Esophagus squamous epithelium (tissue), 4 donors: Measurements from ENCODE around the gene RNU1-4.

ENCODE experiments used
- POLR2A ChIP-seq, 4 donors: fragments of 450-650 bp; IDR thresholded peaks; one replicate each; pipeline ENCODE4 v1.6.1; 2017; ENCODE audit warnings: antibody characterized with exemption in 4 of 4, mild to moderate bottlenecking in 4 of 4, moderate library complexity in 3 of 4
- TF ChIP-seq, protein P1 (sequence below), 6 experiments: fragments of 450-650 bp in 4 of 6; fragments of 200-600 bp in 2 of 6; sonication (generic) in 2 of 6; IDR thresholded peaks; one replicate each; pipeline ENCODE4 v1.5.1; 2016 to 2019; ENCODE audit warnings: antibody characterized with exemption in 6 of 6, mild to moderate bottlenecking in 4 of 6, moderate library complexity in 4 of 6

GRCh38 chr1:16717336-16718098, 22.8 kb upstream of the RNU1-4 start:
- TF ChIP-seq, protein P1, sequence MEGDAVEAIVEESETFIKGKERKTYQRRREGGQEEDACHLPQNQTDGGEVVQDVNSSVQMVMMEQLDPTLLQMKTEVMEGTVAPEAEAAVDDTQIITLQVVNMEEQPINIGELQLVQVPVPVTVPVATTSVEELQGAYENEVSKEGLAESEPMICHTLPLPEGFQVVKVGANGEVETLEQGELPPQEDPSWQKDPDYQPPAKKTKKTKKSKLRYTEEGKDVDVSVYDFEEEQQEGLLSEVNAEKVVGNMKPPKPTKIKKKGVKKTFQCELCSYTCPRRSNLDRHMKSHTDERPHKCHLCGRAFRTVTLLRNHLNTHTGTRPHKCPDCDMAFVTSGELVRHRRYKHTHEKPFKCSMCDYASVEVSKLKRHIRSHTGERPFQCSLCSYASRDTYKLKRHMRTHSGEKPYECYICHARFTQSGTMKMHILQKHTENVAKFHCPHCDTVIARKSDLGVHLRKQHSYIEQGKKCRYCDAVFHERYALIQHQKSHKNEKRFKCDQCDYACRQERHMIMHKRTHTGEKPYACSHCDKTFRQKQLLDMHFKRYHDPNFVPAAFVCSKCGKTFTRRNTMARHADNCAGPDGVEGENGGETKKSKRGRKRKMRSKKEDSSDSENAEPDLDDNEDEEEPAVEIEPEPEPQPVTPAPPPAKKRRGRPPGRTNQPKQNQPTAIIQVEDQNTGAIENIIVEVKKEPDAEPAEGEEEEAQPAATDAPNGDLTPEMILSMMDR (IDR thresholded peaks at IDR 0.05) = no peak
- TF ChIP-seq POLR2A (IDR thresholded peaks at IDR 0.05) = no peak
